Effector memory CD8-positive, alpha-beta T cell (primary cell): ENCODE data around the gene CHMP1B.
"Not testable (repeated sequence)": the region's sequence is repeated elsewhere in the genome, so short reads cannot be mapped to it uniquely, and the experiment has no call there.

ENCODE experiments used
- ATAC-seq: fragments of 150-1000 bp; cut with Tn5 transposase; replicated peaks from 2 replicates; pipeline ENCODE4 v1.10.0; 2021; ENCODE audit warnings: mild to moderate bottlenecking, moderate library complexity
- DNase-seq, 3 experiments: peaks; one replicate each; pipeline ENCODE4 v3.0.0; 2021
- H3K27ac Mint-ChIP-seq, 2 donors: one replicate each; pipeline ENCODE4 v1.8.0; 2022; ENCODE audit warnings: mild to moderate bottlenecking in 2 of 2, mixed read lengths in 2 of 2, moderate library complexity in 2 of 2
- H3K27me3 Mint-ChIP-seq, 2 donors: one replicate each; pipeline ENCODE4 v1.8.0; 2022; ENCODE audit warnings: mixed read lengths in 2 of 2
- H3K36me3 Mint-ChIP-seq: one replicate; pipeline ENCODE4 v1.8.0; 2022; ENCODE audit warnings: mild to moderate bottlenecking, moderate library complexity, mixed read lengths; ENCODE audit not compliant: insufficient read depth
- H3K4me1 Mint-ChIP-seq, 2 donors: one replicate each; pipeline ENCODE4 v1.8.0; 2022; ENCODE audit warnings: low read depth in 2 of 2, mixed read lengths in 2 of 2
- H3K4me3 Mint-ChIP-seq, 2 donors: one replicate each; pipeline ENCODE4 v1.8.0; 2022; ENCODE audit warnings: mild to moderate bottlenecking in 2 of 2, mixed read lengths in 2 of 2, moderate library complexity in 2 of 2
- H3K9me3 Mint-ChIP-seq, 2 donors: one replicate each; pipeline ENCODE4 v1.8.0; 2022; ENCODE audit warnings: mixed read lengths in 2 of 2

Gene CHMP1B

GRCh38 chr18:11885278-11885947, 34.2 kb downstream of the CHMP1B start:
- no peaks in the 10 kb centered on the region for H3K9me3 Mint-ChIP-seq

GRCh38 chr18:11886577-11887110, 35.4 kb downstream of the CHMP1B start:
- H3K4me1 Mint-ChIP-seq, result peaks cover 0 to 2% of the 10 kb centered on the region in 2 donors
- H3K36me3 Mint-ChIP-seq, result peaks cover 62% of the 10 kb centered on the region
- H3K9me3 Mint-ChIP-seq, result no peaks in the 10 kb centered on the region
- DNase-seq, result no peak
- H3K27ac Mint-ChIP-seq, result no peak overlapping the region
- ATAC-seq, result no peak
- H3K27me3 Mint-ChIP-seq, result no peaks in the 10 kb centered on the region
- H3K4me3 Mint-ChIP-seq, result no peak overlapping the region

More at GRCh38 chr18:11885278-11885947, 34.2 kb downstream of the CHMP1B start:
- Mint-ChIP-seq H3K27ac (no peak overlapping the region), H3K4me3 (no peak overlapping the region), H3K27me3 (no peaks in the 10 kb centered on the region), H3K4me1 (peaks cover 0 to 2% of the 10 kb centered on the region in 2 donors), H3K36me3 (peaks cover 49% of the 10 kb centered on the region)
- no peak for ATAC-seq
- no peak for DNase-seq

GRCh38 chr18:11887328-11888128, 36.3 kb downstream of the CHMP1B start:
- Mint-ChIP-seq H3K27ac (no peak overlapping the region), H3K27me3 (no peaks in the 10 kb centered on the region), H3K4me3 (no peak overlapping the region), H3K36me3 (peaks cover 65% of the 10 kb centered on the region), H3K4me1 (peaks cover 0 to 2% of the 10 kb centered on the region in 2 donors), H3K9me3 (no peaks in the 10 kb centered on the region)
- ATAC-seq (no peak), DNase-seq (no peak)

- Mint-ChIP-seq H3K9me3 (no peaks in the 10 kb centered on the region), H3K4me3 (no peak overlapping the region), H3K27me3 (no peaks in the 10 kb centered on the region), H3K27ac (no peak overlapping the region), H3K4me1 (peaks cover 0 to 2% of the 10 kb centered on the region in 2 donors), H3K36me3 (peaks cover 68% of the 10 kb centered on the region)
- DNase-seq (no peak), ATAC-seq (no peak)
These were observed 37.5 kb downstream of the CHMP1B start for GRCh38 chr18:11888726-11889125.

GRCh38 chr18:11889284-11889683, 38.1 kb downstream of the CHMP1B start:
- H3K27ac Mint-ChIP-seq, result no peak overlapping the region
- ATAC-seq (no peak), DNase-seq (no peak)
- no peaks in the 10 kb centered on the region for H3K27me3 Mint-ChIP-seq
- peaks cover 64% of the 10 kb centered on the region for H3K36me3 Mint-ChIP-seq
- no peaks in the 10 kb centered on the region for H3K9me3 Mint-ChIP-seq
- peaks cover 0 to 2% of the 10 kb centered on the region in 2 donors for H3K4me1 Mint-ChIP-seq
- no peak overlapping the region for H3K4me3 Mint-ChIP-seq

- no peaks in the 10 kb centered on the region for H3K27me3 Mint-ChIP-seq
- peaks cover 70% of the 10 kb centered on the region for H3K36me3 Mint-ChIP-seq
- H3K9me3 Mint-ChIP-seq, result no peaks in the 10 kb centered on the region
- no peaks in the 10 kb centered on the region for H3K4me1 Mint-ChIP-seq
- DNase-seq (no peak), ATAC-seq (no peak)
- H3K4me3 Mint-ChIP-seq, result no peak overlapping the region
- no peak overlapping the region for H3K27ac Mint-ChIP-seq
These were observed 40.5 kb downstream of the CHMP1B start for GRCh38 chr18:11891737-11892136.

GRCh38 chr18:11892438-11892837, 41.2 kb downstream of the CHMP1B start:
- H3K36me3 Mint-ChIP-seq, result peaks cover 70% of the 10 kb centered on the region
- not testable (repeated sequence) for H3K27ac Mint-ChIP-seq, ATAC-seq, H3K4me3 Mint-ChIP-seq, H3K9me3 Mint-ChIP-seq, DNase-seq, H3K27me3 Mint-ChIP-seq, H3K4me1 Mint-ChIP-seq

- Mint-ChIP-seq H3K27ac (no peak overlapping the region), H3K4me3 (no peak overlapping the region), H3K36me3 (peaks cover 43% of the 10 kb centered on the region), H3K4me1 (peaks cover 5 to 6% of the 10 kb centered on the region in 2 donors), H3K27me3 (no peaks in the 10 kb centered on the region), H3K9me3 (no peaks in the 10 kb centered on the region)
- ATAC-seq (no peak), DNase-seq (no peak)
These were observed 46.6 kb downstream of the CHMP1B start for GRCh38 chr18:11897781-11898180.

- Mint-ChIP-seq H3K9me3 (no peaks in the 10 kb centered on the region), H3K4me3 (no peak overlapping the region), H3K36me3 (peaks cover 45% of the 10 kb centered on the region), H3K27ac (peak overlapping the region in 1 of 2 donors; percentile 86), H3K27me3 (no peaks in the 10 kb centered on the region), H3K4me1 (peaks cover 5 to 10% of the 10 kb centered on the region in 2 donors)
- DNase-seq, result no peak
- ATAC-seq, result no peak
These were observed 47.9 kb downstream of the CHMP1B start for GRCh38 chr18:11899063-11899462.

- DNase-seq (no peak), ATAC-seq (no peak)
- H3K4me3 Mint-ChIP-seq, result no peak overlapping the region
- peak overlapping the region in 1 of 2 donors; percentile 42 for H3K27ac Mint-ChIP-seq
- peaks cover 29% of the 10 kb centered on the region for H3K36me3 Mint-ChIP-seq
- H3K9me3 Mint-ChIP-seq, result no peaks in the 10 kb centered on the region
- H3K27me3 Mint-ChIP-seq, result no peaks in the 10 kb centered on the region
- H3K4me1 Mint-ChIP-seq, result peaks cover 5 to 11% of the 10 kb centered on the region in 2 donors
These were observed 50.7 kb downstream of the CHMP1B start for GRCh38 chr18:11901826-11902438.

- peaks cover 29% of the 10 kb centered on the region for H3K36me3 Mint-ChIP-seq
- no peak overlapping the region for H3K4me3 Mint-ChIP-seq
- ATAC-seq (no peak), DNase-seq (no peak)
- peak overlapping the region; percentile 15 to 42 for H3K27ac Mint-ChIP-seq
- no peaks in the 10 kb centered on the region for H3K27me3 Mint-ChIP-seq
- H3K4me1 Mint-ChIP-seq, result peaks cover 7 to 19% of the 10 kb centered on the region in 2 donors
- no peaks in the 10 kb centered on the region for H3K9me3 Mint-ChIP-seq
These were observed 51.5 kb downstream of the CHMP1B start for GRCh38 chr18:11902522-11903292.
